SK-N-SH (cell line): ENCODE results near the gene RNASEH2B. TPM values are rescaled to one million over a fixed set of nuclear protein-coding genes. Genes with fewer than 3 reads are reported as not detected.

Experiments
- CTCF ChIA-PET: fragments of 300-600, 350-600 bp; formaldehyde crosslinking; extraction: SDS; loops from one replicate; lab custom pipeline; 2021; lab: Yijun Ruan, JAX
- POLR2A ChIA-PET: fragments of 350-600 bp; sonication (Branson Sonifier 250); formaldehyde crosslinking; extraction: SDS; loops from one replicate; lab custom pipeline; 2020; ENCODE audit warnings: antibody characterized with exemption, inconsistent platforms; lab: Yijun Ruan, JAX
- DNase-seq: peaks from one replicate; pipeline ENCODE4 v3.0.0; 2012
- H2AFZ ChIP-seq: fragments of 200-600 bp; sonication (generic); 2 replicates; pipeline ENCODE4 v1.8.1; 2016; ENCODE audit warnings: antibody characterized with exemption, mild to moderate bottlenecking, low read depth
- H3F3A ChIP-seq: fragments of 200-600 bp; sonication (generic); replicated peaks from 2 replicates; pipeline ENCODE3; 2016; ENCODE audit warnings: antibody characterized with exemption, mild to moderate bottlenecking; ENCODE audit not compliant: insufficient read depth
- H3K27ac ChIP-seq, 2 experiments: fragments of 200-500 bp in 1 of 2; fragments of 200-600 bp in 1 of 2; sonication (Bioruptor generic) in 1 of 2; sonication (generic), shearing (Covaris generic) in 1 of 2; 2 replicates each; pipeline versions ENCODE4 v1.5.1 to v1.6.1; 2014 to 2016; ENCODE audit warnings: low read depth in 2 of 2, inconsistent platforms in 1 of 2, low read length in 1 of 2, mild to moderate bottlenecking in 1 of 2, mixed read lengths in 1 of 2
- H3K27me3 ChIP-seq: fragments of 200-600 bp; sonication (generic), shearing (Covaris generic); 2 replicates; pipeline ENCODE4 v1.6.1; 2016; ENCODE audit warnings: mixed run types; ENCODE audit not compliant: insufficient read depth
- H3K36me3 ChIP-seq, 2 experiments: fragments of 200-500 bp in 1 of 2; fragments of 200-600 bp in 1 of 2; sonication (Bioruptor generic) in 1 of 2; sonication (generic) in 1 of 2; replicated peaks in 1 of 2; 2 replicates each; pipeline versions ENCODE3 to v1.5.1; 2014 to 2016; ENCODE audit warnings: low read length in 1 of 2, mild to moderate bottlenecking in 1 of 2; ENCODE audit not compliant: insufficient read depth in 2 of 2, control insufficient read depth in 1 of 2
- H3K4me1 ChIP-seq, 2 experiments: fragments of 200-500 bp in 1 of 2; fragments of 200-600 bp in 1 of 2; sonication (Bioruptor generic) in 1 of 2; sonication (generic), shearing (Covaris generic) in 1 of 2; 2 replicates each; pipeline versions ENCODE4 v1.5.1 to v1.6.1; 2014 to 2016; ENCODE audit warnings: low read depth in 1 of 2, low read length in 1 of 2, mixed run types in 1 of 2; ENCODE audit not compliant: insufficient read depth in 2 of 2, control insufficient read depth in 1 of 2
- H3K4me2 ChIP-seq: fragments of 200-600 bp; sonication (generic), shearing (Covaris generic); 2 replicates; pipeline ENCODE4 v1.6.1; 2017; ENCODE audit warnings: mixed run types
- H3K4me3 ChIP-seq, 2 experiments: fragments of 200-500 bp in 1 of 2; fragments of 200-600 bp in 1 of 2; sonication (Bioruptor generic) in 1 of 2; sonication (generic), shearing (Covaris generic) in 1 of 2; 2 replicates each; pipeline versions ENCODE4 v1.5.1 to v1.8.1; 2014 to 2016; ENCODE audit warnings: low read depth in 2 of 2, inconsistent platforms in 1 of 2, low read length in 1 of 2, mild to moderate bottlenecking in 1 of 2, mixed read lengths in 1 of 2, moderate library complexity in 1 of 2
- H3K79me2 ChIP-seq: fragments of 200-600 bp; sonication (generic); 2 replicates; pipeline ENCODE4 v1.8.1; 2017; ENCODE audit warnings: mild to moderate bottlenecking; ENCODE audit not compliant: insufficient read depth
- H3K9ac ChIP-seq: fragments of 200-600 bp; sonication (generic); 2 replicates; pipeline ENCODE4 v1.6.1; 2017; ENCODE audit warnings: mixed run types
- H3K9me2 ChIP-seq: fragments of 200-600 bp; sonication (generic); 2 replicates; pipeline ENCODE4 v1.6.1; 2017; ENCODE audit warnings: mixed run types
- H3K9me3 ChIP-seq: fragments of 200-600 bp; sonication (generic); 2 replicates; pipeline ENCODE4 v1.6.1; 2017; ENCODE audit warnings: mixed run types, mild to moderate bottlenecking, moderate library complexity
- H4K20me1 ChIP-seq: fragments of 200-600 bp; sonication (generic); 2 replicates; pipeline ENCODE4 v1.6.1; 2017; ENCODE audit warnings: mild to moderate bottlenecking, mixed run types; ENCODE audit not compliant: insufficient read depth
- CHD2 ChIP-seq: fragments of 150-350 bp; IDR thresholded peaks from 2 replicates; pipeline ENCODE4 v1.6.1; 2018; ENCODE audit warnings: low read length; ENCODE audit not compliant: partially characterized antibody
- FOSL2 ChIP-seq: IDR thresholded peaks from 2 replicates; pipeline ENCODE4 v1.4.0; 2012; ENCODE audit warnings: low read depth, mild to moderate bottlenecking, moderate library complexity, borderline replicate concordance
- FOXJ3 ChIP-seq: sonication (generic); formaldehyde crosslinking; IDR thresholded peaks from 2 replicates; pipeline ENCODE4 v1.5.1; 2020; ENCODE audit warnings: mild to moderate bottlenecking, missing genetic modification reagents
- GATA2 ChIP-seq: sonication (generic); formaldehyde crosslinking; IDR thresholded peaks from 2 replicates; pipeline ENCODE4 v1.5.0; 2020; ENCODE audit warnings: mild to moderate bottlenecking, missing genetic modification reagents
- MAX ChIP-seq: IDR thresholded peaks from 2 replicates; pipeline ENCODE4 v1.4.0; 2012; ENCODE audit warnings: low read depth
- MEF2A ChIP-seq: IDR thresholded peaks from 2 replicates; pipeline ENCODE4 v1.4.0; 2012; ENCODE audit warnings: low read depth, borderline replicate concordance
- MXI1 ChIP-seq: IDR thresholded peaks from 2 replicates; pipeline ENCODE4 v1.6.1; 2012; ENCODE audit warnings: mild to moderate bottlenecking, low read depth, low read length, improper control_type of control experiment
- NFIC ChIP-seq: IDR thresholded peaks from 2 replicates; pipeline ENCODE4 v1.4.0; 2012; ENCODE audit warnings: borderline replicate concordance
- NRF1 ChIP-seq: IDR thresholded peaks from 2 replicates; pipeline ENCODE4 v1.6.1; 2012; ENCODE audit warnings: low read depth, mild to moderate bottlenecking, low read length
- PBX3 ChIP-seq: IDR thresholded peaks from 2 replicates; pipeline ENCODE4; 2012
- POLR2AphosphoS5 ChIP-seq: IDR thresholded peaks from 2 replicates; pipeline ENCODE4 v1.6.1; 2012; ENCODE audit warnings: low read depth, low read length
- RCOR1 ChIP-seq: fragments of 150-350 bp; IDR thresholded peaks from 2 replicates; pipeline ENCODE4 v1.6.1; 2017; ENCODE audit warnings: antibody characterized with exemption, low read length
- RFX5 ChIP-seq: IDR thresholded peaks from 2 replicates; pipeline ENCODE4 v1.6.1; 2012; ENCODE audit warnings: mild to moderate bottlenecking, improper control_type of control experiment, low read length
- RXRA ChIP-seq: IDR thresholded peaks from 2 replicates; pipeline ENCODE4 v1.4.0; 2012; ENCODE audit warnings: low read depth, mild to moderate bottlenecking, borderline replicate concordance
- SIN3A ChIP-seq: IDR thresholded peaks from 2 replicates; pipeline ENCODE4 v1.6.1; 2012; ENCODE audit warnings: low read depth, mild to moderate bottlenecking, low read length, moderate library complexity, borderline replicate concordance
- SMC3 ChIP-seq: IDR thresholded peaks from 2 replicates; pipeline ENCODE4 v1.6.1; 2012; ENCODE audit warnings: low read depth, low read length, improper control_type of control experiment
- YY1 ChIP-seq: IDR thresholded peaks from 2 replicates; pipeline ENCODE4 v1.4.0; 2012; ENCODE audit warnings: low read depth, mild to moderate bottlenecking
- ZBTB33 ChIP-seq: IDR thresholded peaks from 2 replicates; pipeline ENCODE4 v1.4.0; 2012; ENCODE audit warnings: low read depth, borderline replicate concordance
- WGBS: methylation state at CpG from one replicate; pipeline ENCODE4 v1.1.6; 2017; ENCODE audit warnings: low lambda C conversion rate; 5-methylcytosine and 5-hydroxymethylcytosine counted together
- polyA plus RNA-seq, 3 experiments: library from polyadenylated mRNA; depleted of rRNA; stranded (reverse); fragments of >200 nt; gene quantifications; 2 replicates each; pipeline ENCODE4 v1.2.3, GENCODE V29; 2012

Gene RNASEH2B
- polyA plus RNA-seq, 1 of the 3 experiments (the other 2 are of a cell fraction) = 13.0 TPM

GRCh38 chr13:50884265-50884664 lies 25.3 kb upstream of the RNASEH2B start (continued):
- TF ChIP-seq ZBTB33 = no peak

- CTCF ChIA-PET = no interaction called here
- peaks cover 0 to 2% of the 10 kb centered on the region in 2 experiments; a peak in 2 of 4 replicates for H3K4me1 ChIP-seq
- TF ChIP-seq RFX5 (no peak), MXI1 (no peak)
- DNase-seq = no peak
- H3K27me3 ChIP-seq = no peaks in the 10 kb centered on the region
- H3K79me2 ChIP-seq = no peaks in the 10 kb centered on the region
- H3K9ac ChIP-seq = no peak overlapping the region
- POLR2A ChIA-PET = no interaction called here
- 88% methylated on average over 7 of the region's 7 CpGs for WGBS
- no peaks in the 10 kb centered on the region for H4K20me1 ChIP-seq
- H3K4me3 ChIP-seq = no peak overlapping the region
- H3K4me2 ChIP-seq = no peak overlapping the region
- no peak overlapping the region for H2AFZ ChIP-seq
- H3K9me2 ChIP-seq = no peaks in the 10 kb centered on the region
- H3F3A ChIP-seq = no peaks in the 10 kb centered on the region
- H3K27ac ChIP-seq = no peak overlapping the region
- no peaks in the 10 kb centered on the region for H3K9me3 ChIP-seq
- H3K36me3 ChIP-seq = no peaks in the 10 kb centered on the region
Observed at GRCh38 chr13:50887151-50887550, 22.4 kb upstream of the RNASEH2B start.

GRCh38 chr13:50888362-50888761 lies 21.2 kb upstream of the RNASEH2B start:
- Histone ChIP-seq H3F3A (no peaks in the 10 kb centered on the region), H3K79me2 (no peaks in the 10 kb centered on the region), H3K4me1 (peaks cover 0 to 6% of the 10 kb centered on the region in 2 experiments; a peak in 2 of 4 replicates), H3K36me3 (no peaks in the 10 kb centered on the region), H2AFZ (no peak overlapping the region), H3K9me3 (no peaks in the 10 kb centered on the region), H3K27me3 (no peaks in the 10 kb centered on the region), H3K27ac (no peak overlapping the region), H3K4me2 (no peak overlapping the region), H4K20me1 (no peaks in the 10 kb centered on the region), H3K9ac (no peak overlapping the region), H3K4me3 (no peak overlapping the region), H3K9me2 (no peaks in the 10 kb centered on the region)
- TF ChIP-seq MXI1 (no peak), PBX3 (no peak), CHD2 (no peak), NRF1 (no peak), RCOR1 (no peak), RXRA (no peak), SIN3A (no peak), POLR2AphosphoS5 (no peak), GATA2 (CRISPR knock-in tag) (no peak), MEF2A (no peak), FOXJ3 (CRISPR knock-in tag) (no peak), NFIC (no peak), FOSL2 (no peak), YY1 (no peak), MAX (no peak), SMC3 (no peak)
- ChIA-PET CTCF (interaction anchor here (8.3 kb wide), 1 partner anchor 22 kb away, joined by 47 read pairs; the partner anchor contains the start of gene RNASEH2B), POLR2A (no interaction called here)
- DNase-seq = no peak
- WGBS = 74% methylated on average over 1 of the region's 1 CpG
